CD4-positive, alpha-beta T cell treated with Interleukin-2 at 100 ng/mL for 4 hours (primary cell): ENCODE results near the gene TCF7L2.

Experiments used
- DNase-seq: peaks from one replicate; pipeline ENCODE4 v3.0.0-alpha.2; 2020; ENCODE audit warnings: low spot score

The TCF7L2 gene

GRCh38 chr10:113148901-113149300, 198.9 kb downstream of the TCF7L2 start:
- DNase-seq, result no peak

- no peak for DNase-seq
Observed at GRCh38 chr10:113149626-113150025, 199.6 kb downstream of the TCF7L2 start.

- no peak for DNase-seq
Observed at GRCh38 chr10:113151190-113151666, 201.2 kb downstream of the TCF7L2 start.

GRCh38 chr10:113153493-113154102, 203.6 kb downstream of the TCF7L2 start:
- no peak for DNase-seq

GRCh38 chr10:113157441-113157840, 207.4 kb downstream of the TCF7L2 start:
- no peak for DNase-seq

GRCh38 chr10:113158183-113158582, 208.1 kb downstream of the TCF7L2 start:
- no peak for DNase-seq

- DNase-seq, result no peak
Observed at GRCh38 chr10:113159563-113159962, 209.5 kb downstream of the TCF7L2 start.

GRCh38 chr10:113160641-113161040, 210.6 kb downstream of the TCF7L2 start:
- DNase-seq, result no peak

GRCh38 chr10:113161066-113161465, 211.0 kb downstream of the TCF7L2 start:
- no peak for DNase-seq

GRCh38 chr10:113162960-113163359, 212.9 kb downstream of the TCF7L2 start:
- no peak for DNase-seq

GRCh38 chr10:113165673-113166072, 215.6 kb downstream of the TCF7L2 start:
- DNase-seq, result no peak

GRCh38 chr10:113167702-113168101, 217.7 kb downstream of the TCF7L2 start:
- DNase-seq, result no peak

GRCh38 chr10:113168584-113168983, 218.5 kb downstream of the TCF7L2 start:
- DNase-seq, result no peak

GRCh38 chr10:113169111-113169510, 219.1 kb downstream of the TCF7L2 start:
- no peak for DNase-seq

GRCh38 chr10:113169853-113170460, 219.9 kb downstream of the TCF7L2 start:
- DNase-seq, result peak; percentile 12

GRCh38 chr10:113171662-113172061, 221.6 kb downstream of the TCF7L2 start:
- no peak for DNase-seq

- DNase-seq, result no peak
Observed at GRCh38 chr10:113175176-113175575, 225.1 kb downstream of the TCF7L2 start.

- DNase-seq, result no peak
Observed at GRCh38 chr10:113175756-113176651, 226.0 kb downstream of the TCF7L2 start.

GRCh38 chr10:113176652-113177155, 226.7 kb downstream of the TCF7L2 start:
- DNase-seq, result no peak

- no peak for DNase-seq
Observed at GRCh38 chr10:113177156-113177935, 227.3 kb downstream of the TCF7L2 start.

- no peak for DNase-seq
Observed at GRCh38 chr10:113177936-113178335, 227.9 kb downstream of the TCF7L2 start.

GRCh38 chr10:113178771-113179170, 228.7 kb downstream of the TCF7L2 start:
- DNase-seq, result no peak
